Stimulated activated CD8-positive, alpha-beta memory T cell treated with anti-CD3 and anti-CD28 coated beads, Interleukin-4, amount 100 ng/mL, for 4 hours (primary cell): ENCODE data around the gene FTCDNL1.

Experiments used
- DNase-seq, 2 donors: peaks; one replicate each; pipeline ENCODE4 v3.0.0-alpha.2; 2020; ENCODE audit warnings: low read depth in 2 of 2, low spot score in 1 of 2

The FTCDNL1 gene

GRCh38 chr2:199792381-199792780, 58.6 kb downstream of the FTCDNL1 start:
- DNase-seq = no peak

- no peak for DNase-seq
Measured at GRCh38 chr2:199791326-199791725, 59.7 kb downstream of the FTCDNL1 start.

- DNase-seq = no peak
Measured at GRCh38 chr2:199784512-199784911, 66.5 kb downstream of the FTCDNL1 start.

- DNase-seq = no peak
Measured at GRCh38 chr2:199779589-199779988, 71.4 kb downstream of the FTCDNL1 start.

- DNase-seq = no peak
Measured at GRCh38 chr2:199778655-199779054, 72.3 kb downstream of the FTCDNL1 start.

GRCh38 chr2:199777916-199778315, 73.1 kb downstream of the FTCDNL1 start:
- no peak for DNase-seq

GRCh38 chr2:199777315-199777714, 73.7 kb downstream of the FTCDNL1 start:
- no peak for DNase-seq

GRCh38 chr2:199775267-199775666, 75.7 kb downstream of the FTCDNL1 start:
- DNase-seq = no peak

- DNase-seq = no peak
Measured at GRCh38 chr2:199772035-199772976, 78.7 kb downstream of the FTCDNL1 start.

GRCh38 chr2:199770716-199771115, 80.3 kb downstream of the FTCDNL1 start:
- DNase-seq = no peak

- no peak for DNase-seq
Measured at GRCh38 chr2:199765646-199766045, 85.3 kb downstream of the FTCDNL1 start.

GRCh38 chr2:199764273-199764800, 86.7 kb downstream of the FTCDNL1 start:
- DNase-seq = no peak

- DNase-seq = no peak
Measured at GRCh38 chr2:199762963-199763362, 88.0 kb downstream of the FTCDNL1 start.

- DNase-seq = no peak
Measured at GRCh38 chr2:199760574-199760973, 90.4 kb downstream of the FTCDNL1 start.

GRCh38 chr2:199757233-199757870, 93.6 kb downstream of the FTCDNL1 start:
- no peak for DNase-seq

GRCh38 chr2:199756743-199757142, 94.2 kb downstream of the FTCDNL1 start:
- DNase-seq = no peak

GRCh38 chr2:199756211-199756610, 94.8 kb downstream of the FTCDNL1 start:
- no peak for DNase-seq

GRCh38 chr2:199754766-199755165, 96.2 kb downstream of the FTCDNL1 start:
- DNase-seq = no peak

GRCh38 chr2:199751492-199752120, 99.4 kb downstream of the FTCDNL1 start:
- DNase-seq = no peak

GRCh38 chr2:199749571-199749970, 101.4 kb downstream of the FTCDNL1 start:
- DNase-seq = no peak

GRCh38 chr2:199744724-199745123, 106.3 kb downstream of the FTCDNL1 start:
- DNase-seq = no peak

- no peak for DNase-seq
Measured at GRCh38 chr2:199744260-199744659, 106.7 kb downstream of the FTCDNL1 start.
